WTC11 (cell line): ENCODE results near the gene TLCD3B.

ENCODE experiments used
- ZNF219 ChIP-seq: sonication (generic); formaldehyde crosslinking; IDR thresholded peaks from 2 replicates; pipeline ENCODE4 v1.8.0; 2023; ENCODE audit warnings: missing genetic modification reagents, mild to moderate bottlenecking, borderline replicate concordance
- TF ChIP-seq, protein P1 (sequence below): fragments of 200-600 bp; IDR thresholded peaks from 2 replicates; pipeline ENCODE4 v1.8.0; 2022; ENCODE audit warnings: antibody characterized with exemption
- TF ChIP-seq, protein P2 (sequence below): sonication (generic); formaldehyde crosslinking; IDR thresholded peaks from 2 replicates; pipeline ENCODE4 v1.8.0; 2022; ENCODE audit warnings: mild to moderate bottlenecking, missing genetic modification reagents

DNA sequence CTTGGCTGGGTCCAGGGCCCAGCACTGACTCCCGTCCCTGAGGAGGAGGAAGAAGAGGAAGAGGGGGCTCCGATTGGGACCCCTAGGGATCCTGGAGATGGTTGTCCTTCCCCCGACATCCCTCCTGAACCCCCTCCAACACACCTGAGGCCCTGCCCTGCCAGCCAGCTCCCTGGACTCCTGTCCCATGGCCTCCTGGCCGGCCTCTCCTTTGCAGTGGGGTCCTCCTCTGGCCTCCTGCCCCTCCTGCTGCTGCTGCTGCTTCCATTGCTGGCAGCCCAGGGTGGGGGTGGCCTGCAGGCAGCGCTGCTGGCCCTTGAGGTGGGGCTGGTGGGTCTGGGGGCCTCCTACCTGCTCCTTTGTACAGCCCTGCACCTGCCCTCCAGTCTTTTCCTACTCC, 44.1 kb downstream of the TLCD3B start:
- TF ChIP-seq, protein P1, sequence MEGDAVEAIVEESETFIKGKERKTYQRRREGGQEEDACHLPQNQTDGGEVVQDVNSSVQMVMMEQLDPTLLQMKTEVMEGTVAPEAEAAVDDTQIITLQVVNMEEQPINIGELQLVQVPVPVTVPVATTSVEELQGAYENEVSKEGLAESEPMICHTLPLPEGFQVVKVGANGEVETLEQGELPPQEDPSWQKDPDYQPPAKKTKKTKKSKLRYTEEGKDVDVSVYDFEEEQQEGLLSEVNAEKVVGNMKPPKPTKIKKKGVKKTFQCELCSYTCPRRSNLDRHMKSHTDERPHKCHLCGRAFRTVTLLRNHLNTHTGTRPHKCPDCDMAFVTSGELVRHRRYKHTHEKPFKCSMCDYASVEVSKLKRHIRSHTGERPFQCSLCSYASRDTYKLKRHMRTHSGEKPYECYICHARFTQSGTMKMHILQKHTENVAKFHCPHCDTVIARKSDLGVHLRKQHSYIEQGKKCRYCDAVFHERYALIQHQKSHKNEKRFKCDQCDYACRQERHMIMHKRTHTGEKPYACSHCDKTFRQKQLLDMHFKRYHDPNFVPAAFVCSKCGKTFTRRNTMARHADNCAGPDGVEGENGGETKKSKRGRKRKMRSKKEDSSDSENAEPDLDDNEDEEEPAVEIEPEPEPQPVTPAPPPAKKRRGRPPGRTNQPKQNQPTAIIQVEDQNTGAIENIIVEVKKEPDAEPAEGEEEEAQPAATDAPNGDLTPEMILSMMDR = no peak
- no peak for TF ChIP-seq ZNF219
- TF ChIP-seq, protein P2, sequence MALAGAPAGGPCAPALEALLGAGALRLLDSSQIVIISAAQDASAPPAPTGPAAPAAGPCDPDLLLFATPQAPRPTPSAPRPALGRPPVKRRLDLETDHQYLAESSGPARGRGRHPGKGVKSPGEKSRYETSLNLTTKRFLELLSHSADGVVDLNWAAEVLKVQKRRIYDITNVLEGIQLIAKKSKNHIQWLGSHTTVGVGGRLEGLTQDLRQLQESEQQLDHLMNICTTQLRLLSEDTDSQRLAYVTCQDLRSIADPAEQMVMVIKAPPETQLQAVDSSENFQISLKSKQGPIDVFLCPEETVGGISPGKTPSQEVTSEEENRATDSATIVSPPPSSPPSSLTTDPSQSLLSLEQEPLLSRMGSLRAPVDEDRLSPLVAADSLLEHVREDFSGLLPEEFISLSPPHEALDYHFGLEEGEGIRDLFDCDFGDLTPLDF = no peak
